ENCODE measurements around the gene LBX2. TPM values are rescaled to one million over a fixed set of nuclear protein-coding genes. Genes with fewer than 3 reads are reported as not detected.
A peak's percentile ranks its signal among the peaks of the same experiment; 100 is the strongest.

Gene LBX2
- total and polyA plus RNA-seq, 9 of the 15 experiments (the other 6 are each of a cell fraction or from before 2014, with no cell fraction given), result 0.39 to 6.2 (median 1.8) TPM; not detected in 1

- TF ChIP-seq ZNF277 (CRISPR knock-in tag; IDR thresholded peaks at IDR 0.05; ENCODE audit: borderline replicate concordance) (no peak), ZNF280B (CRISPR knock-in tag; IDR thresholded peaks at IDR 0.05) (0 out of 2 replicates have a peak, but pooled peaks have one; percentile 45), MNT (conservative IDR thresholded peaks at IDR 0.05) (peak; percentile 75 to 86), CLOCK (CRISPR knock-in tag; IDR thresholded peaks at IDR 0.05; ENCODE audit: borderline replicate concordance) (no peak), JUN (IDR thresholded peaks at IDR 0.05; ENCODE audit: borderline replicate concordance, low read depth, low read length) (no peak), JUN (CRISPR knock-in tag; IDR thresholded peaks at IDR 0.05; ENCODE audit: borderline replicate concordance) (no peak), NR2C2 (CRISPR knock-in tag; IDR thresholded peaks at IDR 0.05) (peak; percentile 100), NR2C2 (tag; IDR thresholded peaks at IDR 0.05) (peak; percentile 100), E2F1 (CRISPR knock-in tag; IDR thresholded peaks at IDR 0.05) (no peak), MCM3 (IDR thresholded peaks at IDR 0.05) (no peak), JUNB (CRISPR knock-in tag; conservative IDR thresholded peaks at IDR 0.05) (no peak), JUND (IDR thresholded peaks at IDR 0.05; ENCODE audit: borderline replicate concordance, low read depth, low read length) (peak; percentile 47; the same call in 1 of the 2 replicates), JUND (tag; IDR thresholded peaks at IDR 0.05; ENCODE audit: borderline replicate concordance, low read depth, low read length) (peak; percentile 32; the same call in 1 of the 3 replicates), ZBTB34 (CRISPR knock-in tag; IDR thresholded peaks at IDR 0.05) (no peak), CBFB (CRISPR knock-in tag; IDR thresholded peaks at IDR 0.05) (0 out of 2 replicates have a peak, but pooled peaks have one; percentile 78), ZNF124 (CRISPR knock-in tag; IDR thresholded peaks at IDR 0.05) (no peak)
Observed at GRCh38 chr2:74472086-74472944, 27.1 kb downstream of the LBX2 start, which contains the start of gene MRPL53 (continued).

Data from K562 (cell line).